Endothelial cell of umbilical vein (primary cell): ENCODE results near the gene MASP1. TPM values are rescaled to one million over a fixed set of nuclear protein-coding genes. Genes with fewer than 3 reads are reported as not detected.
"Not testable (repeated sequence)": the region's sequence is repeated elsewhere in the genome, so short reads cannot be mapped to it uniquely, and the experiment has no call there.

ENCODE experiments used
- BruUV-seq: library from RNA; stranded (reverse); fragments of 400-500 nt; replicated peaks from 2 replicates; lab custom pipeline; 2021; lab: Mats Ljungman, UMichigan
- CTCF ChIA-PET: fragments of 300-600, 350-600 bp; sonication (Branson Sonifier 250); formaldehyde crosslinking; loops from one replicate; lab custom pipeline; 2021; ENCODE audit warnings: antibody characterized with exemption, inconsistent platforms; lab: Charles Lee
- POLR2A ChIA-PET: fragments of 300-600, 350-600 bp; sonication (Branson Sonifier 250); formaldehyde crosslinking; loops from one replicate; lab custom pipeline; 2021; ENCODE audit warnings: antibody characterized with exemption, inconsistent platforms; lab: Charles Lee
- DNase-seq: peaks from one replicate; pipeline ENCODE4 v3.0.0-alpha.2; 2011; ENCODE audit warnings: low read depth, low spot score
- FAIRE-seq: peaks from 2 replicates; lab custom pipeline; 2011; peaks lifted over from hg19 to GRCh38; lab: Jason Lieb, UNC
- H2AFZ ChIP-seq: 2 replicates; pipeline ENCODE4 v1.6.0; 2012; ENCODE audit warnings: low read depth, low read length, control low read depth, inconsistent platforms
- H3K27ac ChIP-seq: 2 replicates; pipeline ENCODE4 v1.5.1; 2011; ENCODE audit warnings: low read depth, mild to moderate bottlenecking, control low read depth, low read length, moderate library complexity; ENCODE audit not compliant: insufficient read depth
- H3K27me3 ChIP-seq, 2 experiments: 2 replicates each; pipeline versions ENCODE4 v1.6.0 to v1.6.1; 2011; ENCODE audit warnings: low read length in 2 of 2, mixed read lengths in 1 of 2; ENCODE audit not compliant: control insufficient read depth in 2 of 2, insufficient read depth in 2 of 2
- H3K36me3 ChIP-seq, 2 experiments: 2 replicates in 1 of 2; 3 replicates in 1 of 2; pipeline ENCODE4 v1.5.1; 2011; ENCODE audit warnings: low read length in 2 of 2, mild to moderate bottlenecking in 1 of 2, moderate library complexity in 1 of 2; ENCODE audit not compliant: control insufficient read depth in 2 of 2, insufficient read depth in 2 of 2; ENCODE audit errors: extremely low read depth in 1 of 2
- H3K4me1 ChIP-seq: 3 replicates; pipeline ENCODE4 v1.5.1; 2011; ENCODE audit warnings: mild to moderate bottlenecking, low read length; ENCODE audit not compliant: control insufficient read depth, insufficient read depth; ENCODE audit errors: extremely low read depth
- H3K4me2 ChIP-seq: 2 replicates; pipeline ENCODE4 v1.6.1; 2011; ENCODE audit warnings: low read length, control low read depth, mixed read lengths; ENCODE audit not compliant: insufficient read depth
- H3K4me3 ChIP-seq, 3 experiments: fragments of 200-600 bp in 1 of 3; sonication (generic), shearing (Covaris generic) in 1 of 3; replicated peaks in 1 of 3; 2 replicates each; pipeline ENCODE4 v1.5.1; 2011 to 2016; ENCODE audit warnings: control low read depth in 3 of 3, low read length in 3 of 3, mild to moderate bottlenecking in 2 of 3, inconsistent platforms in 1 of 3, low read depth in 1 of 3, moderate library complexity in 1 of 3; ENCODE audit not compliant: insufficient read depth in 1 of 3
- H3K79me2 ChIP-seq: 2 replicates; pipeline ENCODE4 v1.6.0; 2012; ENCODE audit warnings: low read length, inconsistent platforms; ENCODE audit not compliant: control insufficient read depth, insufficient read depth
- H3K9ac ChIP-seq: replicated peaks from 2 replicates; pipeline ENCODE3; 2011; ENCODE audit warnings: low read length, control low read depth; ENCODE audit not compliant: insufficient read depth; ENCODE audit errors: extremely low read depth
- H3K9me1 ChIP-seq: replicated peaks from 3 replicates; pipeline ENCODE4 v1.6.0; 2011; ENCODE audit warnings: mild to moderate bottlenecking, low read length; ENCODE audit not compliant: control insufficient read depth, insufficient read depth; ENCODE audit errors: extremely low read depth
- H3K9me3 ChIP-seq: replicated peaks from 2 replicates; pipeline ENCODE4 v1.5.1; 2012; ENCODE audit warnings: low read length, inconsistent platforms; ENCODE audit not compliant: control insufficient read depth, insufficient read depth
- H4K20me1 ChIP-seq: replicated peaks from 2 replicates; pipeline ENCODE3; 2011; ENCODE audit warnings: mild to moderate bottlenecking, low read length; ENCODE audit not compliant: control insufficient read depth, insufficient read depth; ENCODE audit errors: extremely low read depth
- EZH2 ChIP-seq: IDR thresholded peaks from 2 replicates; pipeline ENCODE4 v1.6.1; 2012; ENCODE audit warnings: borderline replicate concordance, low read depth, mild to moderate bottlenecking, moderate library complexity, low read length, inconsistent platforms; ENCODE audit not compliant: severe bottlenecking
- FOS ChIP-seq: IDR thresholded peaks from 2 replicates; pipeline ENCODE4 v1.6.1; 2011; ENCODE audit warnings: mild to moderate bottlenecking, low read length, moderate library complexity, borderline replicate concordance; ENCODE audit not compliant: insufficient read depth
- GATA2 ChIP-seq: IDR thresholded peaks from 2 replicates; pipeline ENCODE4 v1.7.0; 2011; ENCODE audit warnings: low read depth, mild to moderate bottlenecking, moderate library complexity, mixed read lengths, low read length; ENCODE audit not compliant: insufficient read length, insufficient read depth
- JUN ChIP-seq: IDR thresholded peaks from 2 replicates; pipeline ENCODE4 v1.6.1; 2011; ENCODE audit warnings: borderline replicate concordance, low read depth; ENCODE audit not compliant: insufficient read length, insufficient read depth
- POLR2A ChIP-seq: IDR thresholded peaks from 2 replicates; pipeline ENCODE4 v1.6.1; 2012; ENCODE audit warnings: low read depth, mild to moderate bottlenecking, control low read depth, low read length
- POLR2AphosphoS5 ChIP-seq: IDR thresholded peaks from 2 replicates; pipeline ENCODE4 v1.6.1; 2012; ENCODE audit warnings: low read depth, mild to moderate bottlenecking, control low read depth, low read length, moderate library complexity; ENCODE audit not compliant: insufficient read depth
- dilution Hi-C: fragments of 300-500 bp; cut with MboI; formaldehyde crosslinking; loops from one replicate; pipeline ENCODE4 v1.15.0; 2019; ENCODE audit warnings: low sequenced_read_pairs; ENCODE audit not compliant: extremely low pct_ligation_motif_present
- intact Hi-C: fragments of 100-400 bp; cut with micrococcal nuclease; formaldehyde crosslinking; loops from one replicate; pipeline ENCODE4 v1.10.0; 2022
- polyA plus RNA-seq, 4 experiments: library from polyadenylated mRNA; depleted of rRNA in 3 of 4; stranded (reverse) in 3 of 4; unstranded in 1 of 4; fragments of >200 nt; gene quantifications; 2 replicates each; pipeline versions ENCODE4 v1.2.1 to v1.2.3, GENCODE V29; 2011 to 2012; ENCODE audit warnings: missing spikeins in 1 of 4
- total RNA-seq: library from RNA; stranded (reverse); gene quantifications from 2 replicates; pipeline ENCODE4 v1.2.3, GENCODE V29; 2021
- TF ChIP-seq, protein P1 (sequence below): IDR thresholded peaks from 2 replicates; pipeline ENCODE4 v1.6.1; 2011; ENCODE audit not compliant: insufficient read depth, insufficient read length
- TF ChIP-seq, protein P2 (sequence below), 2 donors: IDR thresholded peaks; 1 replicate in 1 of 2; 2 replicates in 1 of 2; pipeline ENCODE4 v1.5.1; 2011; ENCODE audit warnings: low read length in 2 of 2, mild to moderate bottlenecking in 2 of 2, moderate library complexity in 2 of 2, control low read depth in 1 of 2, inconsistent platforms in 1 of 2, low read depth in 1 of 2; ENCODE audit not compliant: insufficient read depth in 1 of 2; ENCODE audit errors: extremely low read depth in 1 of 2

The MASP1 gene
- total and polyA plus RNA-seq, 2 donors (not counting 3 experiments of a cell fraction or from before 2014, with no cell fraction given), result 0.31 to 0.50 TPM

DNA sequence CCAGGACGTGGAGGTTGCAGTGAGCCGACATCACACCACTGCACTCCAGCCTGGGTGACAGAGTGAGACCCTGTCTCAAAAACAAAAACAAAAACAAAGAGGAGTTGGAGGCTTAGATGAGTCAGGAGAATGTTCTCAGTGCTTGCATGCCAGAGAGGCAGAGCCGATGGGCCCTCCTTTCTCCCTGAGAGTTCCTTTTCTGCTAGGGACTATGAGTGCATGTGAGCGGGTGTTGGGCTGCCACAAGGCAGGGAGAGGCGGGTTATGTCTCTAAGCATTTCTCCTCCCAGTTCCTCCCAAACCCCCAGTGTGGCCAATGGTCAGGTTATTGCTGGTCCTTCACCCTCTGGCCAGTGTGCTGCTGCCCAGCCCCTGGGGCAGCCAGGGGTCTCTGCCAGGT is 49.1 kb downstream of the MASP1 start:
- dilution Hi-C loops, result no loop called here
- no peaks in the 10 kb centered on the region for H3K9me1 ChIP-seq
- H4K20me1 ChIP-seq, result no peaks in the 10 kb centered on the region
- intact Hi-C loops, result no loop called here
- no peaks in the 10 kb centered on the region for H3K36me3 ChIP-seq
- H2AFZ ChIP-seq, result no peak overlapping the region
- TF ChIP-seq, protein P1, sequence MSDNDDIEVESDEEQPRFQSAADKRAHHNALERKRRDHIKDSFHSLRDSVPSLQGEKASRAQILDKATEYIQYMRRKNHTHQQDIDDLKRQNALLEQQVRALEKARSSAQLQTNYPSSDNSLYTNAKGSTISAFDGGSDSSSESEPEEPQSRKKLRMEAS, result no peak
- no peak for TF ChIP-seq JUN
- TF ChIP-seq GATA2, result no peak
- TF ChIP-seq POLR2AphosphoS5, result no peak
- TF ChIP-seq EZH2, result no peak
- TF ChIP-seq, protein P2, sequence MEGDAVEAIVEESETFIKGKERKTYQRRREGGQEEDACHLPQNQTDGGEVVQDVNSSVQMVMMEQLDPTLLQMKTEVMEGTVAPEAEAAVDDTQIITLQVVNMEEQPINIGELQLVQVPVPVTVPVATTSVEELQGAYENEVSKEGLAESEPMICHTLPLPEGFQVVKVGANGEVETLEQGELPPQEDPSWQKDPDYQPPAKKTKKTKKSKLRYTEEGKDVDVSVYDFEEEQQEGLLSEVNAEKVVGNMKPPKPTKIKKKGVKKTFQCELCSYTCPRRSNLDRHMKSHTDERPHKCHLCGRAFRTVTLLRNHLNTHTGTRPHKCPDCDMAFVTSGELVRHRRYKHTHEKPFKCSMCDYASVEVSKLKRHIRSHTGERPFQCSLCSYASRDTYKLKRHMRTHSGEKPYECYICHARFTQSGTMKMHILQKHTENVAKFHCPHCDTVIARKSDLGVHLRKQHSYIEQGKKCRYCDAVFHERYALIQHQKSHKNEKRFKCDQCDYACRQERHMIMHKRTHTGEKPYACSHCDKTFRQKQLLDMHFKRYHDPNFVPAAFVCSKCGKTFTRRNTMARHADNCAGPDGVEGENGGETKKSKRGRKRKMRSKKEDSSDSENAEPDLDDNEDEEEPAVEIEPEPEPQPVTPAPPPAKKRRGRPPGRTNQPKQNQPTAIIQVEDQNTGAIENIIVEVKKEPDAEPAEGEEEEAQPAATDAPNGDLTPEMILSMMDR (IDR thresholded peaks at IDR 0.05; ENCODE audit: extremely low read depth in 1 of 2, insufficient read depth in 1 of 2, low read depth in 1 of 2, low read length in 2 of 2), result no peak
- TF ChIP-seq FOS, result no peak
- no peak for TF ChIP-seq POLR2A
- DNase-seq (no peak), FAIRE-seq (no peak)
- no peak overlapping the region for H3K27ac ChIP-seq
- no peaks in the 10 kb centered on the region for H3K27me3 ChIP-seq
- H3K4me3 ChIP-seq, result no peak overlapping the region
- ChIA-PET CTCF (no interaction called here), POLR2A (no interaction called here)
- H3K9ac ChIP-seq, result no peak overlapping the region
- no peak overlapping the region for H3K4me2 ChIP-seq
- no peaks in the 10 kb centered on the region for H3K79me2 ChIP-seq
- no peaks in the 10 kb centered on the region for H3K4me1 ChIP-seq
- H3K9me3 ChIP-seq, result no peaks in the 10 kb centered on the region
- no TSS peak for BruUV-seq

DNA sequence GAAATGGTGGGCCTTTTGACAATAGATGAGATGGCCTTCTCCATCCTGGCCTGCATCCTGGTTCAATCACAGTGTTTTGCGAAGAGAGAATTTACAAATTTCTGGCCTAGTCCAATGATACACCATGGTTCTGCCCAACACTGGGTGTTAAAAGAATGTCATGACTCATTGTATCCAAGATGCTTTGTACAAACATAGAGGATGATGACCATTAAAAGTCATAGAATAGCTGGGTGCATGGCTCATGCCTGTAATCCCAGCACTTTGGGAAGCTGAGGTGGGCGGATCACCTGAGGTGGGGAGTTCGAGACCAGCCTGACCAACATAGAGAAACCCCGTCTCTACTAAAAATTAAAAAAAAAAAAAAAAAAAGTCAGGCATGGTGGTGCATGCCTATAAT is 52.7 kb downstream of the MASP1 start:
- H3K36me3 ChIP-seq, H4K20me1 ChIP-seq, H3K4me2 ChIP-seq, dilution Hi-C loops, H3K9me1 ChIP-seq, H3K27me3 ChIP-seq, H3K9me3 ChIP-seq, H3K27ac ChIP-seq, FAIRE-seq, H3K4me3 ChIP-seq, DNase-seq, BruUV-seq, H3K79me2 ChIP-seq, POLR2A ChIA-PET, H3K9ac ChIP-seq, H3K4me1 ChIP-seq, H2AFZ ChIP-seq, intact Hi-C loops: not testable (repeated sequence)
- CTCF ChIA-PET, result interaction anchor here (1.1 to 1.4 kb wide), 3 partner anchors 15 to 81 kb away, joined by 3 to 4 read pairs (median 3); no protein-coding TSS in a partner anchor
